HG02852 (cell line): Measurements from ENCODE around the gene CERS6.

Source experiments
- ATAC-seq: cut with Tn5 transposase; IDR thresholded peaks from one replicate; pipeline ENCODE4 v1.9.1; 2021; ENCODE audit warnings: mild to moderate bottlenecking, moderate library complexity; ENCODE audit not compliant: unreplicated experiment

The CERS6 gene

GRCh38 chr2:168441214-168441872, 14.7 kb upstream of the CERS6 start:
- ATAC-seq: no peak

- ATAC-seq: no peak
Observed at GRCh38 chr2:168443818-168444217, 12.3 kb upstream of the CERS6 start.

- ATAC-seq: no peak
Observed at GRCh38 chr2:168445960-168446359, 10.1 kb upstream of the CERS6 start.

- ATAC-seq: no peak
Observed at GRCh38 chr2:168448980-168449379, 7.1 kb upstream of the CERS6 start.

GRCh38 chr2:168449419-168449818, 6.7 kb upstream of the CERS6 start:
- ATAC-seq: no peak

GRCh38 chr2:168450171-168450570, 5.9 kb upstream of the CERS6 start:
- no peak for ATAC-seq

GRCh38 chr2:168450732-168451131, 5.3 kb upstream of the CERS6 start:
- no peak for ATAC-seq

- no peak for ATAC-seq
Observed at GRCh38 chr2:168452781-168453180, 3.3 kb upstream of the CERS6 start.

- ATAC-seq: no peak
Observed at GRCh38 chr2:168453404-168453803, 2.7 kb upstream of the CERS6 start.

- no peak for ATAC-seq
Observed at GRCh38 chr2:168454737-168455644, 1.1 kb upstream of the CERS6 start.

- peak; percentile 27 for ATAC-seq
Observed at GRCh38 chr2:168456521-168457189, 583 bp downstream of the CERS6 start.

GRCh38 chr2:168457190-168457895, 1.3 kb downstream of the CERS6 start:
- ATAC-seq: no peak

- ATAC-seq: no peak
Observed at GRCh38 chr2:168458139-168458538, 2.1 kb downstream of the CERS6 start.

GRCh38 chr2:168459256-168459655, 3.2 kb downstream of the CERS6 start:
- no peak for ATAC-seq

GRCh38 chr2:168460571-168460970, 4.5 kb downstream of the CERS6 start:
- no peak for ATAC-seq

- ATAC-seq: no peak
Observed at GRCh38 chr2:168461178-168461941, 5.3 kb downstream of the CERS6 start.

GRCh38 chr2:168461942-168462331, 5.9 kb downstream of the CERS6 start:
- no peak for ATAC-seq

- ATAC-seq: no peak
Observed at GRCh38 chr2:168462543-168463045, 6.5 kb downstream of the CERS6 start.

- no peak for ATAC-seq
Observed at GRCh38 chr2:168465594-168465993, 9.5 kb downstream of the CERS6 start.

GRCh38 chr2:168466190-168466737, 10.2 kb downstream of the CERS6 start:
- no peak for ATAC-seq
